Muscle layer of colon (tissue), 2 donors: ENCODE data around the gene NUS1.
"Not testable (repeated sequence)": the region's sequence is repeated elsewhere in the genome, so short reads cannot be mapped to it uniquely, and the experiment has no call there.

Experiments used
- H3K27ac ChIP-seq: one replicate; pipeline ENCODE4 v1.7.0; 2013; ENCODE audit warnings: low read depth, mild to moderate bottlenecking, low read length, moderate library complexity
- H3K27me3 ChIP-seq, 2 donors: one replicate each; pipeline ENCODE4 v1.7.0; 2013; ENCODE audit warnings: low read length in 2 of 2, mild to moderate bottlenecking in 2 of 2; ENCODE audit not compliant: insufficient read depth in 2 of 2, control insufficient read depth in 1 of 2
- H3K36me3 ChIP-seq: one replicate; pipeline ENCODE4 v1.7.0; 2013; ENCODE audit warnings: mild to moderate bottlenecking, low read length; ENCODE audit not compliant: insufficient read depth
- H3K4me1 ChIP-seq: one replicate; pipeline ENCODE4 v1.7.0; 2013; ENCODE audit warnings: mild to moderate bottlenecking, low read length; ENCODE audit not compliant: insufficient read depth
- H3K4me3 ChIP-seq, 2 donors: one replicate each; pipeline ENCODE4 v1.7.0; 2013; ENCODE audit warnings: low read length in 2 of 2, low read depth in 1 of 2, mild to moderate bottlenecking in 1 of 2, moderate library complexity in 1 of 2
- H3K9ac ChIP-seq: one replicate; pipeline ENCODE4 v1.7.0; 2013; ENCODE audit warnings: low read length
- H3K9me3 ChIP-seq: one replicate; pipeline ENCODE4 v1.7.0; 2013; ENCODE audit warnings: mild to moderate bottlenecking, low read length
- donor health status: abdominal sarcoma.
- donor health status: Adenocarcinoma of cecum.

The NUS1 gene

GRCh38 chr6:117675658-117676301, 511 bp downstream of the NUS1 start:
- H3K36me3 ChIP-seq, H3K9me3 ChIP-seq, H3K9ac ChIP-seq, H3K27me3 ChIP-seq: not testable (repeated sequence)
- peak overlapping the region; percentile 58 to 88 for H3K4me3 ChIP-seq
- H3K4me1 ChIP-seq, result peaks cover 32% of the 10 kb centered on the region
- peak overlapping the region; percentile 63 for H3K27ac ChIP-seq

- Histone ChIP-seq H3K27me3 (no peaks in the 10 kb centered on the region), H3K9ac (no peak overlapping the region), H3K36me3 (no peaks in the 10 kb centered on the region), H3K9me3 (no peaks in the 10 kb centered on the region), H3K4me1 (peaks cover 32% of the 10 kb centered on the region), H3K27ac (no peak overlapping the region), H3K4me3 (peak overlapping the region in 1 of 2 donors; percentile 6)
Observed at GRCh38 chr6:117676577-117677218, 1.4 kb downstream of the NUS1 start.

GRCh38 chr6:117677553-117678141, 2.4 kb downstream of the NUS1 start:
- Histone ChIP-seq H3K36me3 (no peaks in the 10 kb centered on the region), H3K4me3 (no peak overlapping the region), H3K9ac (no peak overlapping the region), H3K4me1 (peaks cover 37% of the 10 kb centered on the region), H3K9me3 (no peaks in the 10 kb centered on the region), H3K27ac (no peak overlapping the region), H3K27me3 (no peaks in the 10 kb centered on the region)

- no peaks in the 10 kb centered on the region for H3K36me3 ChIP-seq
- H3K9ac ChIP-seq, result no peak overlapping the region
- H3K4me3 ChIP-seq, result no peak overlapping the region
- no peak overlapping the region for H3K27ac ChIP-seq
- peaks cover 35% of the 10 kb centered on the region for H3K4me1 ChIP-seq
- no peaks in the 10 kb centered on the region for H3K9me3 ChIP-seq
- H3K27me3 ChIP-seq, result no peaks in the 10 kb centered on the region
Observed at GRCh38 chr6:117681162-117681741, 6.0 kb downstream of the NUS1 start.

- Histone ChIP-seq H3K4me3 (no peak overlapping the region), H3K4me1 (peaks cover 10% of the 10 kb centered on the region), H3K27ac (no peak overlapping the region), H3K36me3 (no peaks in the 10 kb centered on the region), H3K9me3 (no peaks in the 10 kb centered on the region), H3K27me3 (no peaks in the 10 kb centered on the region), H3K9ac (no peak overlapping the region)
Observed at GRCh38 chr6:117684749-117685148, 9.5 kb downstream of the NUS1 start.

- Histone ChIP-seq H3K36me3 (no peaks in the 10 kb centered on the region), H3K27ac (no peak overlapping the region), H3K27me3 (no peaks in the 10 kb centered on the region), H3K4me3 (no peak overlapping the region), H3K4me1 (peaks cover 10% of the 10 kb centered on the region), H3K9me3 (no peaks in the 10 kb centered on the region), H3K9ac (no peak overlapping the region)
Observed at GRCh38 chr6:117685359-117685758, 10.1 kb downstream of the NUS1 start.

- Histone ChIP-seq H3K4me1 (peaks cover 10% of the 10 kb centered on the region), H3K27me3 (no peaks in the 10 kb centered on the region), H3K9me3 (no peaks in the 10 kb centered on the region), H3K27ac (no peak overlapping the region), H3K9ac (no peak overlapping the region), H3K4me3 (no peak overlapping the region), H3K36me3 (no peaks in the 10 kb centered on the region)
Observed at GRCh38 chr6:117687021-117687648, 11.9 kb downstream of the NUS1 start.

GRCh38 chr6:117689584-117689983, 14.3 kb downstream of the NUS1 start:
- H3K36me3 ChIP-seq, H3K27me3 ChIP-seq, H3K9me3 ChIP-seq, H3K27ac ChIP-seq, H3K4me1 ChIP-seq, H3K4me3 ChIP-seq, H3K9ac ChIP-seq: not testable (repeated sequence)

- Histone ChIP-seq H3K4me3 (no peak overlapping the region), H3K4me1 (no peaks in the 10 kb centered on the region), H3K27me3 (no peaks in the 10 kb centered on the region), H3K36me3 (peaks cover 22% of the 10 kb centered on the region), H3K9ac (no peak overlapping the region), H3K27ac (no peak overlapping the region), H3K9me3 (no peaks in the 10 kb centered on the region)
Observed at GRCh38 chr6:117706504-117706903, 31.2 kb downstream of the NUS1 start.

- H3K4me1 ChIP-seq, H3K9ac ChIP-seq, H3K4me3 ChIP-seq, H3K27me3 ChIP-seq, H3K9me3 ChIP-seq, H3K27ac ChIP-seq: not testable (repeated sequence)
- peaks cover 22% of the 10 kb centered on the region for H3K36me3 ChIP-seq
Observed at GRCh38 chr6:117706936-117707509, 31.8 kb downstream of the NUS1 start.

GRCh38 chr6:117711369-117711768, 36.1 kb downstream of the NUS1 start:
- H3K9me3 ChIP-seq, result no peaks in the 10 kb centered on the region

More at GRCh38 chr6:117711369-117711768, 36.1 kb downstream of the NUS1 start:
- Histone ChIP-seq H3K4me1 (no peaks in the 10 kb centered on the region), H3K27ac (no peak overlapping the region), H3K36me3 (peaks cover 6% of the 10 kb centered on the region), H3K9ac (no peak overlapping the region), H3K27me3 (no peaks in the 10 kb centered on the region), H3K4me3 (no peak overlapping the region)
